CD4-positive, alpha-beta T cell treated with Interleukin-17A for 1 hour (primary cell): ENCODE data around the gene SEC14L1.
A peak's percentile ranks its signal among the peaks of the same experiment; 100 is the strongest.

ENCODE experiments used
- DNase-seq: peaks from one replicate; pipeline ENCODE4 v3.0.0-alpha.2; 2020

SEC14L1 gene

GRCh38 chr17:77194179-77194578 lies 53.4 kb downstream of the SEC14L1 start:
- DNase-seq: no peak

- no peak for DNase-seq
Observed at GRCh38 chr17:77196251-77196650, 55.5 kb downstream of the SEC14L1 start.

- no peak for DNase-seq
Observed at GRCh38 chr17:77197115-77197514, 56.3 kb downstream of the SEC14L1 start.

GRCh38 chr17:77200711-77201110 lies 59.9 kb downstream of the SEC14L1 start:
- no peak for DNase-seq

GRCh38 chr17:77203436-77203835 lies 62.7 kb downstream of the SEC14L1 start:
- no peak for DNase-seq

GRCh38 chr17:77203846-77204245 lies 63.1 kb downstream of the SEC14L1 start:
- no peak for DNase-seq

GRCh38 chr17:77204536-77204935 lies 63.8 kb downstream of the SEC14L1 start:
- no peak for DNase-seq

GRCh38 chr17:77205396-77206125 lies 64.8 kb downstream of the SEC14L1 start:
- DNase-seq: no peak

- DNase-seq: no peak
Observed at GRCh38 chr17:77206158-77206956, 65.6 kb downstream of the SEC14L1 start.

- DNase-seq: no peak
Observed at GRCh38 chr17:77207689-77208216, 67.0 kb downstream of the SEC14L1 start.

- no peak for DNase-seq
Observed at GRCh38 chr17:77208217-77208808, 67.5 kb downstream of the SEC14L1 start.

GRCh38 chr17:77208856-77209255 lies 68.1 kb downstream of the SEC14L1 start:
- no peak for DNase-seq

- DNase-seq: no peak
Observed at GRCh38 chr17:77209330-77209748, 68.6 kb downstream of the SEC14L1 start.

GRCh38 chr17:77210331-77210730 lies 69.6 kb downstream of the SEC14L1 start:
- DNase-seq: no peak

- no peak for DNase-seq
Observed at GRCh38 chr17:77210946-77211541, 70.3 kb downstream of the SEC14L1 start.

GRCh38 chr17:77211681-77212080 lies 70.9 kb downstream of the SEC14L1 start:
- no peak for DNase-seq

- DNase-seq: no peak
Observed at GRCh38 chr17:77212081-77212832, 71.5 kb downstream of the SEC14L1 start.

- no peak for DNase-seq
Observed at GRCh38 chr17:77212833-77213777, 72.3 kb downstream of the SEC14L1 start.

GRCh38 chr17:77213778-77214132 lies 73.0 kb downstream of the SEC14L1 start:
- no peak for DNase-seq

GRCh38 chr17:77214328-77214727 lies 73.6 kb downstream of the SEC14L1 start:
- DNase-seq: no peak

- DNase-seq: peak; percentile 11
Observed at GRCh38 chr17:77214743-77215142, 74.0 kb downstream of the SEC14L1 start.
